Transverse colon (tissue), 4 donors: ENCODE data around the gene PDHA2.
"Not testable (repeated sequence)": the region's sequence is repeated elsewhere in the genome, so short reads cannot be mapped to it uniquely, and the experiment has no call there.

Source experiments
- CTCF ChIP-seq, 5 experiments: fragments of 200-600 bp in 3 of 5; fragments of 450-650 bp in 2 of 5; sonication (generic) in 3 of 5; IDR thresholded peaks; 1 replicate in 2 of 5; 2 replicates in 3 of 5; pipeline ENCODE4 v1.5.1; 2016 to 2017; ENCODE audit warnings: antibody characterized with exemption in 5 of 5, inconsistent platforms in 3 of 5, mild to moderate bottlenecking in 2 of 5, moderate library complexity in 1 of 5
- POLR2A ChIP-seq: fragments of 450-650 bp; IDR thresholded peaks from one replicate; pipeline ENCODE4 v1.6.1; 2016; ENCODE audit warnings: antibody characterized with exemption, mild to moderate bottlenecking, moderate library complexity
- POLR2AphosphoS5 ChIP-seq, 3 donors: sonication (generic); formaldehyde crosslinking; IDR thresholded peaks; one replicate each; pipeline ENCODE4 v1.6.1; 2016; ENCODE audit warnings: antibody characterized with exemption in 3 of 3

GRCh38 chr4:95869414-95869813 is 29.5 kb downstream of the PDHA2 start:
- not testable (repeated sequence) for TF ChIP-seq CTCF (IDR thresholded peaks at IDR 0.05); POLR2AphosphoS5 (IDR thresholded peaks at IDR 0.05); POLR2A
